Measurements from ENCODE around the gene DDX20. TPM values are rescaled to one million over a fixed set of nuclear protein-coding genes. Genes with fewer than 3 reads are reported as not detected.

The DDX20 gene
- total and polyA plus RNA-seq, 3 donors from 2014 or later = 86.3 to 168 (median 148) TPM

- Histone ChIP-seq H3K27me3 (no peaks in the 10 kb centered on the region), H3K36me3 (ENCODE audit: low read depth, missing control alignments) (no peaks in the 10 kb centered on the region), H3K4me3 (no peak overlapping the region), H3K4me1 (peaks cover 42% of the 10 kb centered on the region), H3K27ac (no peak overlapping the region), H3K9me3 (no peaks in the 10 kb centered on the region)
- no peak for DNase-seq
- no peak for TF ChIP-seq CTCF (IDR thresholded peaks at IDR 0.05)
- TF ChIP-seq POLR2A (IDR thresholded peaks at IDR 0.05) = no peak
- 83 to 88% methylated on average over 3 of the region's 3 CpGs for WGBS, 2 donors
- intact Hi-C loops (cut with DNase I; ENCODE audit: low total_unique reads) = no loop called here
Observed at GRCh38 chr1:111734856-111735255, 20.8 kb upstream of the DDX20 start.

GRCh38 chr1:111735321-111735720 is 20.4 kb upstream of the DDX20 start:
- H3K27me3 ChIP-seq = no peaks in the 10 kb centered on the region
- no peak for TF ChIP-seq CTCF (IDR thresholded peaks at IDR 0.05)
- no peak for TF ChIP-seq POLR2A (IDR thresholded peaks at IDR 0.05)
- no peak for DNase-seq
- no peak overlapping the region for H3K4me3 ChIP-seq
- H3K9me3 ChIP-seq = no peaks in the 10 kb centered on the region
- H3K36me3 ChIP-seq (ENCODE audit: low read depth, missing control alignments) = no peaks in the 10 kb centered on the region
- WGBS, 2 donors = 92 to 93% methylated on average over 4 of the region's 4 CpGs
- H3K4me1 ChIP-seq = peaks cover 37% of the 10 kb centered on the region
- intact Hi-C loops (cut with DNase I; ENCODE audit: low total_unique reads) = no loop called here
- peak overlapping the region in 1 of 2 donors; percentile 1 for H3K27ac ChIP-seq

- TF ChIP-seq POLR2A (IDR thresholded peaks at IDR 0.05) (no peak), CTCF (IDR thresholded peaks at IDR 0.05) (no peak)
- H3K27me3 ChIP-seq = no peaks in the 10 kb centered on the region
- intact Hi-C loops (cut with DNase I; ENCODE audit: low total_unique reads) = no loop called here
- H3K9me3 ChIP-seq = no peaks in the 10 kb centered on the region
- H3K27ac ChIP-seq = peak overlapping the region; percentile 1 to 90
- H3K4me3 ChIP-seq = no peak overlapping the region
- no peak for DNase-seq
- H3K36me3 ChIP-seq (ENCODE audit: low read depth, missing control alignments) = no peaks in the 10 kb centered on the region
- 33% methylated on average over 8 of the region's 8 CpGs for WGBS, 2 donors
- H3K4me1 ChIP-seq = peaks cover 32% of the 10 kb centered on the region
Observed at GRCh38 chr1:111735858-111736544, 19.7 kb upstream of the DDX20 start.

- peak overlapping the region in 1 of 2 donors; percentile 90 for H3K27ac ChIP-seq
- TF ChIP-seq CTCF (IDR thresholded peaks at IDR 0.05) (no peak), POLR2A (IDR thresholded peaks at IDR 0.05) (no peak)
- peaks cover 32% of the 10 kb centered on the region for H3K4me1 ChIP-seq
- intact Hi-C loops (cut with DNase I; ENCODE audit: low total_unique reads) = no loop called here
- peak; percentile 80 for DNase-seq
- H3K27me3 ChIP-seq = no peaks in the 10 kb centered on the region
- WGBS, 2 donors = 38 to 46% methylated on average over 4 of the region's 4 CpGs
- no peaks in the 10 kb centered on the region for H3K9me3 ChIP-seq
- H3K36me3 ChIP-seq (ENCODE audit: low read depth, missing control alignments) = no peaks in the 10 kb centered on the region
- H3K4me3 ChIP-seq = no peak overlapping the region
Observed at GRCh38 chr1:111736548-111737215, 19.0 kb upstream of the DDX20 start.
